Adrenal gland (tissue), 12 donors: ENCODE measurements around the gene CACNG5. TPM values are rescaled to one million over a fixed set of nuclear protein-coding genes. Genes with fewer than 3 reads are reported as not detected.

Source experiments
- DNase-seq, 7 donors: peaks; one replicate each; pipeline ENCODE4 v3.0.0-alpha.2; 2019 to 2020
- H3K27ac ChIP-seq, 5 donors: fragments of 200-600 bp; sonication (generic) in 4 of 5; 1 replicate in 3 of 5; 2 replicates in 2 of 5; pipeline versions ENCODE4 v1.5.1 to v1.8.0; 2016 to 2020; ENCODE audit warnings: mild to moderate bottlenecking in 1 of 5
- H3K27me3 ChIP-seq: fragments of 200-600 bp; 2 replicates; pipeline ENCODE4 v1.8.0; 2021
- H3K36me3 ChIP-seq, 2 donors: fragments of 200-600 bp; replicated peaks in 1 of 2; 1 replicate in 1 of 2; 2 replicates in 1 of 2; pipeline versions ENCODE4 v1.5.1 to v1.8.0; 2018 to 2022
- H3K4me1 ChIP-seq, 2 donors: fragments of 200-600 bp; replicated peaks in 1 of 2; 1 replicate in 1 of 2; 2 replicates in 1 of 2; pipeline versions ENCODE4 v1.5.1 to v1.8.0; 2018 to 2021
- H3K4me3 ChIP-seq, 4 donors: fragments of 200-600 bp; sonication (generic) in 3 of 4; one replicate each; pipeline ENCODE4 v1.5.1; 2016 to 2018
- H3K9me3 ChIP-seq, 3 donors: fragments of 200-600 bp; sonication (generic) in 1 of 3; replicated peaks in 1 of 3; 1 replicate in 2 of 3; 2 replicates in 1 of 3; pipeline versions ENCODE4 v1.5.1 to v1.8.0; 2016 to 2021
- POLR2A ChIP-seq, 2 donors: fragments of 450-650 bp; IDR thresholded peaks; one replicate each; pipeline ENCODE4 v1.6.1; 2017; ENCODE audit warnings: antibody characterized with exemption in 2 of 2, mild to moderate bottlenecking in 2 of 2, moderate library complexity in 1 of 2
- WGBS, 4 donors: extraction: QIAGEN DNeasy Blood & Tissue Kit in 2 of 4; methylation state at CpG; one replicate each; pipeline versions ENCODE4 v1.1.5 to v1.1.7; 2013 to 2017; 5-methylcytosine and 5-hydroxymethylcytosine counted together
- intact Hi-C, 2 donors: fragments of 100-400 bp; cut with DNase I; formaldehyde crosslinking; loops; one replicate each; pipeline versions ENCODE4 v1.14.1 to v1.15.0; 2022 to 2023
- polyA plus RNA-seq, 3 donors: library from polyadenylated mRNA; stranded (reverse); fragments of 200-250 nt in 2 of 3; fragments of 350-450 nt in 1 of 3; fragmentation: Illumina TruSeq in 1 of 3; extraction: RNeasy Lipid Tissue Mini Kit (QIAGEN cat#74804) in 1 of 3; gene quantifications; one replicate each; pipeline ENCODE4 v1.2.3, GENCODE V29; 2013 to 2014
- total RNA-seq, 9 donors: library from RNA; depleted of rRNA in 4 of 9; stranded (reverse); fragments of >200 nt in 4 of 9; fragments of 120-200 nt in 1 of 9; fragmentation: NEBNext Ultra II Directional in 1 of 9; extraction: Animal tissue kit (Norgen Biotek cat#: 25700) in 1 of 9; gene quantifications; one replicate each; pipeline versions ENCODE4 v1.1.0 to v1.2.4, GENCODE V29; 2013 to 2023
- TF ChIP-seq, protein P1 (sequence below), 6 experiments: fragments of 450-650 bp in 4 of 6; fragments of 200-600 bp in 2 of 6; sonication (generic) in 1 of 6; IDR thresholded peaks; 1 replicate in 5 of 6; 2 replicates in 1 of 6; pipeline versions ENCODE4 v1.5.1 to v1.8.0; 2016 to 2021; ENCODE audit warnings: antibody characterized with exemption in 6 of 6, mild to moderate bottlenecking in 2 of 6, moderate library complexity in 1 of 6
- donor health status: healthy with polysubstance abuse.
- donor health status: Bipolar disorder and iron deficiency.
- donor health status: DM: yes; HTN: yes; CAD: no.
- donor health status: DM: no; HTN: no; CAD: no.
- donor health status: DM: no; HTN: no; CAD: no.
- donor health status: DM: yes; HTN: yes; CAD: no.

Gene CACNG5
- total and polyA plus RNA-seq, 12 donors = not detected

- Histone ChIP-seq H3K4me3 (no peak overlapping the region), H3K9me3 (no peaks in the 10 kb centered on the region), H3K27ac (no peak overlapping the region), H3K27me3 (no peaks in the 10 kb centered on the region), H3K36me3 (no peaks in the 10 kb centered on the region), H3K4me1 (no peaks in the 10 kb centered on the region)
- intact Hi-C loops = loop anchor here in 1 of 2 donors (10.0 kb wide), 1 partner anchor 192 kb away; no protein-coding TSS in a partner anchor
- WGBS, 4 donors = 47 to 48% (median 47%) methylated on average over 20 of the region's 20 CpGs
- no peak for TF ChIP-seq POLR2A (IDR thresholded peaks at IDR 0.05)
- TF ChIP-seq, protein P1, sequence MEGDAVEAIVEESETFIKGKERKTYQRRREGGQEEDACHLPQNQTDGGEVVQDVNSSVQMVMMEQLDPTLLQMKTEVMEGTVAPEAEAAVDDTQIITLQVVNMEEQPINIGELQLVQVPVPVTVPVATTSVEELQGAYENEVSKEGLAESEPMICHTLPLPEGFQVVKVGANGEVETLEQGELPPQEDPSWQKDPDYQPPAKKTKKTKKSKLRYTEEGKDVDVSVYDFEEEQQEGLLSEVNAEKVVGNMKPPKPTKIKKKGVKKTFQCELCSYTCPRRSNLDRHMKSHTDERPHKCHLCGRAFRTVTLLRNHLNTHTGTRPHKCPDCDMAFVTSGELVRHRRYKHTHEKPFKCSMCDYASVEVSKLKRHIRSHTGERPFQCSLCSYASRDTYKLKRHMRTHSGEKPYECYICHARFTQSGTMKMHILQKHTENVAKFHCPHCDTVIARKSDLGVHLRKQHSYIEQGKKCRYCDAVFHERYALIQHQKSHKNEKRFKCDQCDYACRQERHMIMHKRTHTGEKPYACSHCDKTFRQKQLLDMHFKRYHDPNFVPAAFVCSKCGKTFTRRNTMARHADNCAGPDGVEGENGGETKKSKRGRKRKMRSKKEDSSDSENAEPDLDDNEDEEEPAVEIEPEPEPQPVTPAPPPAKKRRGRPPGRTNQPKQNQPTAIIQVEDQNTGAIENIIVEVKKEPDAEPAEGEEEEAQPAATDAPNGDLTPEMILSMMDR (IDR thresholded peaks at IDR 0.05) = peak; percentile 80 to 90 (median 87)
- DNase-seq = peak; percentile 83 to 94 (median 89)
Measured at GRCh38 chr17:66906321-66907278, 71.7 kb downstream of the CACNG5 start.

DNA sequence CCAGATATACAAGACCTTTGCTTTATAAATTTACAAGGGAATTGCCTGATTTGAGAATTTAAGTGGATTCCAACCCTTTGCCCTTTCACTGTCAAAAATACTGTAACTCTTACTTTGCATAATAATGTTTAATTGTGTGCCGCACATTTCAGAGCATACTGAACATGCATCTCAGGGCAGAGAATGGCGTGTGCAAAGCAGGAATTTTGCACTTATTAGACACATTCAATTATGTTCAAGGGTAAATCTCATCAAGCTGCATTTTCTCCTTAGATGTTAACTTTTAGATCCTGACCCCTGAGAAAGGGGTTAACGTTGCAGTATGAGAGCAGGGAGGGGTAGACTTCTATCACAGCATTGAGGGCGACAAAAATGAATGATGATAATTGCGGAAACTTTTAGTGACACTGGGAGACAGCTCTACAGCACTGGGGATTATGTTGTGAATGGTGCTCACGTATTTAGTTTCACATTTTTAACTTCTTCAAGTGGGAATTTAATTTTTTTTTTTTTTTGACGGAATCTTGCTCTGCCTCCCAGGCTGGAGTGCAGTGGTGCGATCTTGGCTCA lies 75.0 kb downstream of the CACNG5 start:
- H3K4me3 ChIP-seq = no peak overlapping the region
- H3K9me3 ChIP-seq = no peaks in the 10 kb centered on the region
- no peaks in the 10 kb centered on the region for H3K36me3 ChIP-seq
- H3K4me1 ChIP-seq = no peaks in the 10 kb centered on the region
- DNase-seq = no peak
- 79 to 87% (median 84%) methylated on average over 8 of the region's 8 CpGs for WGBS, 4 donors
- TF ChIP-seq, protein P1 (IDR thresholded peaks at IDR 0.05) = no peak
- TF ChIP-seq POLR2A (IDR thresholded peaks at IDR 0.05) = no peak
- no peak overlapping the region for H3K27ac ChIP-seq
- intact Hi-C loops = loop anchor here in 1 of 2 donors (10.0 kb wide), 1 partner anchor 195 kb away; no protein-coding TSS in a partner anchor
- H3K27me3 ChIP-seq = no peaks in the 10 kb centered on the region

GRCh38 chr17:66910651-66911285 lies 75.9 kb downstream of the CACNG5 start:
- DNase-seq = no peak
- intact Hi-C loops = no loop called here
- no peaks in the 10 kb centered on the region for H3K9me3 ChIP-seq
- no peaks in the 10 kb centered on the region for H3K27me3 ChIP-seq
- no peak overlapping the region for H3K27ac ChIP-seq
- WGBS, 4 donors = 80 to 92% (median 89%) methylated on average over 14 to 18 of the region's 18 CpGs
- H3K36me3 ChIP-seq = no peaks in the 10 kb centered on the region
- no peak overlapping the region for H3K4me3 ChIP-seq
- no peaks in the 10 kb centered on the region for H3K4me1 ChIP-seq
- TF ChIP-seq, protein P1 (IDR thresholded peaks at IDR 0.05) = no peak
- TF ChIP-seq POLR2A (IDR thresholded peaks at IDR 0.05) = no peak

DNA sequence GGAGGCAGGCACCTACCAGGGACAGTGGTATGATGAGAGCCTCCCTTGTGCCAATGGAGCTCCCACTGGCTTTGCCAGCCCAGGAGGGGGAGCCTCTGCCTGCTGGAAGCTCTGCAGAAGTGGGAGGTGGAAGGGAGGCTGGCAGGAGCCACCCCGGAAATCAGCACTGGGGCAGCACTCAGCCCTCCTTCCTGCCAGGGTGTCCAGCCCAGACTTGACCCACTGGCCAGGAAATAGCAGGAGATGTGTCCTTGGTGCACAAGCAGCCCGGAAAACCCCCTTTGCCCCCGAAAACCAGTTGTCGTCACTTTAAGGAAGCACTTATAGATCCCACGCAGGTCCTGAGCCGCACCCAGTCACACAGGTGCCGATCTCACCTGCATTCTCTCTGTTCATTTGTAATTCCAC lies 80.3 kb downstream of the CACNG5 start:
- Histone ChIP-seq H3K36me3 (no peaks in the 10 kb centered on the region), H3K9me3 (no peaks in the 10 kb centered on the region), H3K27ac (no peak overlapping the region), H3K27me3 (no peaks in the 10 kb centered on the region), H3K4me3 (no peak overlapping the region), H3K4me1 (no peaks in the 10 kb centered on the region)
- intact Hi-C loops = no loop called here
- 69 to 84% (median 73%) methylated on average over 6 to 7 of the region's 7 CpGs for WGBS, 4 donors
- DNase-seq = peak in 3 of 7 donors; percentile 12 to 55 (median 24)
- no peak for TF ChIP-seq POLR2A (IDR thresholded peaks at IDR 0.05)
- TF ChIP-seq, protein P1 (IDR thresholded peaks at IDR 0.05) = peak in 1 of 6 experiments; percentile 18
